Neuronal stem cell (in vitro differentiated cells): ENCODE data around the gene STK36. TPM values are rescaled to one million over a fixed set of nuclear protein-coding genes. Genes with fewer than 3 reads are reported as not detected.

Source experiments
- DNase-seq: peaks from one replicate; pipeline ENCODE4 v3.0.0-alpha.2; 2013; ENCODE audit warnings: low spot score
- H2AFZ ChIP-seq: one replicate; pipeline ENCODE4 v1.6.1; 2013; ENCODE audit warnings: mild to moderate bottlenecking, low read length, inconsistent platforms
- H2AK5ac ChIP-seq: 2 replicates; pipeline ENCODE4 v1.6.1; 2013; ENCODE audit warnings: low read depth, mild to moderate bottlenecking, inconsistent platforms, low read length, moderate library complexity, mixed read lengths
- H2BK120ac ChIP-seq: 2 replicates; pipeline ENCODE4 v1.6.1; 2013; ENCODE audit warnings: low read depth, mild to moderate bottlenecking, inconsistent platforms, low read length, moderate library complexity, mixed read lengths
- H2BK12ac ChIP-seq: one replicate; pipeline ENCODE4 v1.6.1; 2013; ENCODE audit warnings: low read length, inconsistent platforms
- H2BK15ac ChIP-seq: 2 replicates; pipeline ENCODE4 v1.6.1; 2013; ENCODE audit warnings: mild to moderate bottlenecking, low read length, inconsistent platforms, mixed read lengths
- H2BK5ac ChIP-seq: one replicate; pipeline ENCODE4 v1.6.1; 2013; ENCODE audit warnings: inconsistent platforms, mild to moderate bottlenecking, low read length, moderate library complexity
- H3K14ac ChIP-seq: one replicate; pipeline ENCODE4 v1.6.1; 2013; ENCODE audit warnings: low read length, inconsistent platforms
- H3K18ac ChIP-seq: 2 replicates; pipeline ENCODE4 v1.6.1; 2013; ENCODE audit warnings: low read length, inconsistent platforms
- H3K23ac ChIP-seq: 2 replicates; pipeline ENCODE4 v1.6.1; 2013; ENCODE audit warnings: low read depth, mild to moderate bottlenecking, mixed read lengths, low read length, inconsistent platforms; ENCODE audit not compliant: poor library complexity
- H3K27ac ChIP-seq: replicated peaks from 3 replicates; pipeline ENCODE4 v1.5.1; 2013; ENCODE audit warnings: low read length, inconsistent platforms
- H3K27me3 ChIP-seq, 3 experiments: 2 replicates each; pipeline ENCODE4 v1.6.1; 2013; ENCODE audit warnings: low read length in 3 of 3, mild to moderate bottlenecking in 2 of 3, inconsistent platforms in 1 of 3, low read depth in 1 of 3, mixed read lengths in 1 of 3, moderate library complexity in 1 of 3; ENCODE audit not compliant: control insufficient read depth in 3 of 3, insufficient read depth in 3 of 3
- H3K36me3 ChIP-seq, 2 donors: replicated peaks in 1 of 2; 2 replicates each; pipeline ENCODE4 v1.6.1; 2013; ENCODE audit warnings: low read length in 2 of 2; ENCODE audit not compliant: control insufficient read depth in 2 of 2, insufficient read depth in 2 of 2
- H3K4ac ChIP-seq: 2 replicates; pipeline ENCODE4 v1.6.1; 2013; ENCODE audit warnings: inconsistent platforms, mild to moderate bottlenecking, low read length, moderate library complexity
- H3K4me1 ChIP-seq, 2 donors: 1 replicate in 1 of 2; 2 replicates in 1 of 2; pipeline ENCODE4 v1.6.1; 2013; ENCODE audit warnings: low read length in 2 of 2, low read depth in 1 of 2; ENCODE audit not compliant: control insufficient read depth in 2 of 2, insufficient read depth in 1 of 2
- H3K4me2 ChIP-seq: one replicate; pipeline ENCODE4 v1.6.1; 2013; ENCODE audit warnings: mild to moderate bottlenecking, low read length, inconsistent platforms; ENCODE audit not compliant: insufficient read depth, poor library complexity, severe bottlenecking
- H3K4me3 ChIP-seq, 2 donors: 2 replicates each; pipeline ENCODE4 v1.5.1; 2013; ENCODE audit warnings: low read length in 2 of 2, mild to moderate bottlenecking in 2 of 2, inconsistent platforms in 1 of 2, moderate library complexity in 1 of 2
- H3K79me1 ChIP-seq: one replicate; pipeline ENCODE4 v1.6.1; 2013; ENCODE audit warnings: low read depth, mild to moderate bottlenecking, inconsistent platforms, low read length, moderate library complexity
- H3K9ac ChIP-seq: one replicate; pipeline ENCODE4 v1.6.1; 2013; ENCODE audit warnings: mild to moderate bottlenecking, low read depth, low read length, inconsistent platforms; ENCODE audit not compliant: poor library complexity
- H3K9me3 ChIP-seq, 2 donors: replicated peaks in 1 of 2; 2 replicates each; pipeline versions ENCODE3 to v1.6.1; 2013; ENCODE audit warnings: low read length in 2 of 2, mild to moderate bottlenecking in 2 of 2, inconsistent platforms in 1 of 2, low read depth in 1 of 2, mixed read lengths in 1 of 2, moderate library complexity in 1 of 2; ENCODE audit not compliant: control insufficient read depth in 2 of 2, insufficient read depth in 1 of 2
- H4K8ac ChIP-seq: one replicate; pipeline ENCODE4 v1.6.1; 2013; ENCODE audit warnings: low read depth, mild to moderate bottlenecking, inconsistent platforms, low read length, moderate library complexity
- H4K91ac ChIP-seq: one replicate; pipeline ENCODE4 v1.6.1; 2013; ENCODE audit warnings: low read length, low read depth, mild to moderate bottlenecking, inconsistent platforms; ENCODE audit not compliant: poor library complexity
- WGBS, 2 donors: extraction: QIAGEN DNeasy Blood & Tissue Kit; methylation state at CpG; one replicate each; pipeline ENCODE4 v1.1.7; 2013; ENCODE audit warnings: missing lambda C conversion rate in 2 of 2, mixed read lengths in 1 of 2; ENCODE audit not compliant: insufficient read length in 2 of 2, insufficient replicate concordance in 1 of 2; ENCODE audit errors: extremely low coverage in 2 of 2; 5-methylcytosine and 5-hydroxymethylcytosine counted together
- polyA plus RNA-seq, 2 experiments: library from polyadenylated mRNA; stranded (reverse); fragments of 200-250 nt; gene quantifications; one replicate each; pipeline ENCODE4 v1.2.3, GENCODE V29; 2013

STK36 gene
- polyA plus RNA-seq (2013, experiment 1 of 2), result 31.4 TPM
- 29.4 TPM for polyA plus RNA-seq (2013, experiment 2 of 2)

- peak within 1 kb of the TSS; percentile 93 to 95 for H3K4me3 ChIP-seq
- no peak within 1 kb of the TSS for H3K14ac ChIP-seq
- no peak within 1 kb of the TSS for H2BK5ac ChIP-seq
- WGBS, 2 donors, result no CpG with 5 or more reads among the region's 49 CpGs
- H2AFZ ChIP-seq, result peak within 1 kb of the TSS; percentile 88
- peak within 1 kb of the TSS; percentile 74 for H3K4me2 ChIP-seq
- H3K4me1 ChIP-seq, result peaks cover 0 to 2% of the 10 kb centered on the region in 2 donors
- H3K79me1 ChIP-seq, result peaks cover 3% of the 10 kb centered on the region
- H3K9ac ChIP-seq, result peak within 1 kb of the TSS; percentile 88
- no peaks in the 10 kb centered on the region for H3K9me3 ChIP-seq
- H4K91ac ChIP-seq, result no peak within 1 kb of the TSS
- H2AK5ac ChIP-seq, result no peak within 1 kb of the TSS
- no peaks in the 10 kb centered on the region for H3K27me3 ChIP-seq
- no peak within 1 kb of the TSS for H2BK12ac ChIP-seq
- no peak within 1 kb of the TSS for H3K27ac ChIP-seq
- peak within 1 kb of the TSS; percentile 87 for H3K18ac ChIP-seq
- no peak within 1 kb of the TSS for H3K23ac ChIP-seq
- DNase-seq, result peak; percentile 82
- no peak within 1 kb of the TSS for H2BK15ac ChIP-seq
- H4K8ac ChIP-seq, result peak within 1 kb of the TSS; percentile 66
- H2BK120ac ChIP-seq, result no peak within 1 kb of the TSS
- H3K36me3 ChIP-seq, result peaks cover 11 to 46% of the 10 kb centered on the region in 2 donors
- no peak within 1 kb of the TSS for H3K4ac ChIP-seq
Measured at GRCh38 chr2:218671654-218672566, at the start of gene STK36, which contains the start of gene RNF25. Gene STK36 (plus strand): TSS chr2:218672086. CDS start chr2:218672830, 744 bp downstream. Gene RNF25 (minus strand): TSS chr2:218672002. CDS start chr2:218671970, 32 bp downstream.

GRCh38 chr2:218622606-218623365 lies 49.1 kb upstream of the STK36 start:
- DNase-seq, result no peak
- H2AK5ac ChIP-seq, result no peak overlapping the region
- no peaks in the 10 kb centered on the region for H3K4me1 ChIP-seq

GRCh38 chr2:218623366-218623705 lies 48.5 kb upstream of the STK36 start:
- H3K4me1 ChIP-seq, result no peaks in the 10 kb centered on the region
- no peak overlapping the region for H2AFZ ChIP-seq
- H2BK15ac ChIP-seq, result no peak overlapping the region
- H2BK12ac ChIP-seq, result no peak overlapping the region
- no peak overlapping the region for H3K27ac ChIP-seq
- H3K4me2 ChIP-seq, result no peak overlapping the region
- no peak overlapping the region for H2AK5ac ChIP-seq
- no CpG with 5 or more reads among the region's 3 CpGs for WGBS, 2 donors
- H3K79me1 ChIP-seq, result no peaks in the 10 kb centered on the region
- no peak overlapping the region for H3K14ac ChIP-seq
- no peak overlapping the region for H3K18ac ChIP-seq
- H3K36me3 ChIP-seq, result no peaks in the 10 kb centered on the region
- H3K9ac ChIP-seq, result no peak overlapping the region
- no peak overlapping the region for H3K4ac ChIP-seq
- no peak overlapping the region for H2BK120ac ChIP-seq
- H2BK5ac ChIP-seq, result no peak overlapping the region
- H4K8ac ChIP-seq, result no peak overlapping the region
- no peak for DNase-seq
- no peak overlapping the region for H3K4me3 ChIP-seq
- no peaks in the 10 kb centered on the region for H3K27me3 ChIP-seq
- H4K91ac ChIP-seq, result no peak overlapping the region
- H3K9me3 ChIP-seq, result no peaks in the 10 kb centered on the region
- H3K23ac ChIP-seq, result no peak overlapping the region

More at GRCh38 chr2:218622606-218623365, 49.1 kb upstream of the STK36 start:
- Histone ChIP-seq H2AFZ (no peak overlapping the region), H2BK5ac (no peak overlapping the region), H3K27ac (no peak overlapping the region), H4K8ac (no peak overlapping the region), H3K4me2 (no peak overlapping the region), H3K9me3 (no peaks in the 10 kb centered on the region), H2BK120ac (no peak overlapping the region), H3K36me3 (no peaks in the 10 kb centered on the region), H2BK12ac (no peak overlapping the region), H3K14ac (no peak overlapping the region), H3K18ac (no peak overlapping the region), H3K4me3 (no peak overlapping the region), H4K91ac (no peak overlapping the region), H3K4ac (no peak overlapping the region), H3K27me3 (no peaks in the 10 kb centered on the region), H2BK15ac (no peak overlapping the region), H3K79me1 (no peaks in the 10 kb centered on the region), H3K23ac (no peak overlapping the region), H3K9ac (no peak overlapping the region)
- no CpG with 5 or more reads among the region's 7 CpGs for WGBS, 2 donors

GRCh38 chr2:218626369-218626768 lies 45.5 kb upstream of the STK36 start:
- H2AFZ ChIP-seq, result no peak overlapping the region
- no peaks in the 10 kb centered on the region for H3K4me1 ChIP-seq
- H3K79me1 ChIP-seq, result no peaks in the 10 kb centered on the region
- no peak for DNase-seq
- no peak overlapping the region for H4K91ac ChIP-seq
- no peak overlapping the region for H2BK5ac ChIP-seq
- no peak overlapping the region for H2BK12ac ChIP-seq
- H3K18ac ChIP-seq, result no peak overlapping the region
- no peak overlapping the region for H3K14ac ChIP-seq
- H3K4me2 ChIP-seq, result no peak overlapping the region
- H3K4ac ChIP-seq, result no peak overlapping the region
- no peak overlapping the region for H3K23ac ChIP-seq
- no peak overlapping the region for H3K4me3 ChIP-seq
- no peak overlapping the region for H3K9ac ChIP-seq
- H4K8ac ChIP-seq, result no peak overlapping the region
- no peaks in the 10 kb centered on the region for H3K36me3 ChIP-seq
- H2AK5ac ChIP-seq, result no peak overlapping the region
- no peaks in the 10 kb centered on the region for H3K27me3 ChIP-seq
- H2BK15ac ChIP-seq, result no peak overlapping the region
- H3K9me3 ChIP-seq, result no peaks in the 10 kb centered on the region
- H2BK120ac ChIP-seq, result no peak overlapping the region
- no CpG with 5 or more reads among the region's 4 CpGs for WGBS, 2 donors
- no peak overlapping the region for H3K27ac ChIP-seq
